ENCODE results near the gene PYCR2.
"Not testable (repeated sequence)": the region's sequence is repeated elsewhere in the genome, so short reads cannot be mapped to it uniquely, and the experiment has no call there.

PYCR2 gene

DNA sequence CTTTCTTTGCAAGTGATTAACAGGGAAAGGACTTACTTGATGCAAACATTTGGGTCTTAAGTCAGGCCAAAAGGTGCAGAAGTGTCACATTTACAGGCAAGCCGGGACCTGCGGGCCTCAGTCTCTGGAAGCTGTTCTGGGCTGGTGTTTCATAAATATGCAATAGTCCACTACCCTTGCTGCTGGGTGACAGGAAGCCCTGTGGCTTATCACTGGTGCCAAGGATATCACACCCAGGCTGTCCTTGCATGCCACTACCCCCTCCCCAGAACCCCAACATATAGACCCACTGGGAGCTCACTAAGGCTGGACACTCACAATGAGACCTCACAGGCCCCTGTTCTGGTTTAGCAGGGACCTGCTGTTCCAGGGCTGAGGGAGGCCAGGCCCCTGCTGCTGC, 20.3 kb upstream of the PYCR2 start:
- FAIRE-seq, result no peak
- DNase-seq (ENCODE audit: extremely low spot score, insufficient read length, low read depth), result no peak

DNA sequence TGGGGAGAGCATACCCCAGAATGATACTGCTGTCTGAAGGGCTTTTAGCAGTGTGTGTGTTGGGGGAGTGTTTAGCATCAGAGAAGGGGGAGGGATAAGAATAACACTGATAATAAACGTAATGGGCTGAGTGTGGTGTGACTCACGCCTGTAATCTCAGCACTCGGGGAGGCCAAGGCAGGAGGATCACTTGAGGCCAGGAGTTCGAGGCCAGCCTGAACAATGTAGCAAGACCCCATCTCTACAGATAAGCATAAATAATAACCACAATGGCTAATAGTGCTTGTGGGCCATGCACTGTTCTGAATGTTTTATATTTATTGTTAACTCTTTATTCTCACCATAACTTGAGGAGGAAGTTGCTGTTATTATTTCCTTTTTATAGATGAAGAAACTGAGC, 19.5 kb upstream of the PYCR2 start:
- DNase-seq (ENCODE audit: extremely low spot score, insufficient read length, low read depth), result no peak
- no peak for FAIRE-seq

DNA sequence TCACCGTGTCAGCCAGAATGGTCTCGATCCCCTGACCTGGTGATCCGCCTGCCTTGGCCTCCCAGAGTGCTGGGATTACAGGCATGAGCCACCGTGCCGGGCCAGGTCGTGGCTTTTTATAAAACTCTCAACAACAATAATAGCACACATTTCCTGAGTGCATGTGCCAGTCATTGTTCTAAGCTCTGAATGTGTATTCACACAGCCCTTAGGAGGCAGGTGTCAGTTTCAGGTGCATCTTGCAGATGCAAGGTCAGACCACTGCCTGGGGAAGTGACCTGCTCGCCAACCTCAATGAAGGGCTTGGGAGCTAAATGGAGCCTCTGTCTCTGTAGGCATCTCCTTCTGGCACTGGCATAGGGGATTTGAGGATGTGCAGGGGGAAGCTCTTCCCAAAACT, 18.5 kb upstream of the PYCR2 start:
- FAIRE-seq (peak; percentile 83), DNase-seq (ENCODE audit: extremely low spot score, insufficient read length, low read depth) (no peak)

DNA sequence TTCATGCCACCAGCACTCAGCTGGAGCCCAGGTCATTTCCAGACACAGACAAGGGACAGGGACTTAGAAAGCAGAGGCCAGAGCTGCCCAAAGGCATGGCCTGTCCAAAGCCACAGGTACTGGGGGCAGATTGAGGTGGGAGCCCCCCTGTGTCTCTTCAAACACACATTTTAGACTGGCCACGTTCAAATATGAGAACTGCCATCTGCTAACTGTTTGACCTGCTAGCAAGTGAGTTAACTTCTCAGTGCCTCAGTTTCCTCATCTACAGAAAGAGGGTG, 17.8 kb upstream of the PYCR2 start:
- DNase-seq (ENCODE audit: extremely low spot score, insufficient read length, low read depth), result no peak
- FAIRE-seq, result no peak

DNA sequence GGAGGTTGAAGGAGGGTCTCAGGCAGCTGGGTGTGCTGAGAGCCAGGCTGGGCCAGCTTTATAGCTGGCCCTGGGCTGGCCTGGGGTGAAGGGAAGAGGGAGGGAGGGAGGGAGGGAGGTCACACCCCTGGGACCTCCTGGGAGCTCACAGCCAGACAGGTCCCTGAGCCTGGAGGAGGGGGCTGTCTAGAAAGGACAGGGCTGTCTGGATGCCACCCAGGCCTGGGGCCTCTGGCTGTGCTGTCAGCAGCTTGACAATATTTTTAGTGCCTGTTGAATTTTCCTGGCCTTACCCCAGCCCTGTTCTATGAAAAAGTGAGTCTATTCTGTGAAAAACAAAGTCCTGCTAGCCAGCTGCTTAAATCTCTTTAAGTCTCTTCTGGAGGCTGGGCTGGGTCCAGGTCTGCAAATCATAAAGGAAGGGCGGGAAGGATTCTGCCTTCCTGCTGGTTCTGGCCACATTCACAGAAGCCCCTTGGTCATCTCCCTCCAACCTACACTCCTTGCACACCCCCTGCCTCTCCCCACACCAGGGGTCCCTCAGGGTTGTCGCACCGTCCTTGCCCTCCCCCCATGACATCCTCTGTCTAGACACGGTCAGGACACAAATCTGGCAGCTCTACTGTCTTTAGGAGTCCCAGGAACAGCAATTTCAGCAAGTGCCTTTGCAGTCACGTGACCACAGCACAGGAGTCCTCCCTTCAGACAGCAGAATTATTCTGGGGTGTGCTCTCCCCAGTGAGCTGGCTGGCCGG, 17.3 kb upstream of the PYCR2 start, which contains the start of gene LEFTY2:
TSS of gene LEFTY2 (minus strand) at position 34 of the 755 bp plus-strand sequence. CDS start 80 bp downstream, outside the sequence.
- FAIRE-seq (no peak), DNase-seq (ENCODE audit: extremely low spot score, insufficient read length, low read depth) (no peak)

DNA sequence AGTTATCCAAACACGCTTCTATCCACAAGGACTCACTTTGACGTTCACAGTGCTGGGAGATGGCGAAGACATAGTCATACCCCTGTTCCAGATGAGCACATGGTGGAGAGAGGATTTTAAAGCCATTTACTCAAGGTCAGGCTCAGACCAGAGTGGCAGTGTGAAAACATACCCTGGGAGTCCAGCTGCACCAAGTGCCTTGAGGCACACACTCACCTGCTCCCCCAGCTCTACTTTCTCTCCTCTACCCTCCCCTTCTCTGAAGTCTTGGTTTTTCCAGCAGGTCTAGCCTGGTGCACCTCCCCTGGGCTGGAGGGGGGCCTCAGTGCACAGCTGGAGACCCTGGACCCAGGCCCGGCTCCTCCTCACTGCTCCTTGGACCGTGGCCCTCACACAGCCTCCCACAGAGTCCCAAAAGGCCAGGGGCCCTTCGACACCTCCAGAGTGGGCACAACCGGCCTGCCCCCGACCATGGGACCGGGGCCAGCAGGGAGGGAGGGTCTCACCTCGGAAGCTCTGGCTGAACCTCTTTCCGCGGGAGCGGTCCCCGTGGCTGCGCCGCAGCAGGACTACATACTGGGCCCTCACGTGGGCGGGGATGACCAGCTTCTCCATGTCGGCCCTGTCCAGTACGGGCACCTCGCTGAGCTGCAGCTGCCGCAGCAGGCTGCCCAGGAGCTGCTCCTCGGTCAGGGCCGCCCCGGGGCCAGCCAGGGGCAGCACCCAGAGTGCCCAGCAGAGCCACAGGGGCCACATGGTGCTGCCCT, 16.5 kb upstream of the PYCR2 start:
- DNase-seq (ENCODE audit: extremely low spot score, insufficient read length, low read depth) (no peak), FAIRE-seq (no peak)

DNA sequence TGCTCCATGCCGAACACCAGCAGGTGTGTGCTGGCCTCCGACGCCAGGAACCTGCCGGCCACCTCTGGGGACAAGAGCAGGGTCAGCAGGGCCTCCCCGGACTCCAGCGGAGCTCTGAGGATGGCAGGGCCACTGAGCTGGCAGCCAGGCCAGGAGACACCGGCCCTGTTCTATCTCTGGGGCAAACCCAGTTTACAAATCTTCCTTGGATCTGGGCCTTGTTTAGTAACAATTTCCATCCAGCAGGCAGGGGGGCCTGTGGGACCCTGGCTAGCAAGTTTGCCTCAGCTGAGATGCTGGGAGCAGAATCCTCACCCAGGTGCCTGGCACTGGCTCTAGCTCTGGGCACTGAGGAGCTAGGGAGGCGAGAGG, 15.9 kb upstream of the PYCR2 start:
- FAIRE-seq; DNase-seq (ENCODE audit: extremely low spot score, insufficient read length, low read depth): not testable (repeated sequence)

DNA sequence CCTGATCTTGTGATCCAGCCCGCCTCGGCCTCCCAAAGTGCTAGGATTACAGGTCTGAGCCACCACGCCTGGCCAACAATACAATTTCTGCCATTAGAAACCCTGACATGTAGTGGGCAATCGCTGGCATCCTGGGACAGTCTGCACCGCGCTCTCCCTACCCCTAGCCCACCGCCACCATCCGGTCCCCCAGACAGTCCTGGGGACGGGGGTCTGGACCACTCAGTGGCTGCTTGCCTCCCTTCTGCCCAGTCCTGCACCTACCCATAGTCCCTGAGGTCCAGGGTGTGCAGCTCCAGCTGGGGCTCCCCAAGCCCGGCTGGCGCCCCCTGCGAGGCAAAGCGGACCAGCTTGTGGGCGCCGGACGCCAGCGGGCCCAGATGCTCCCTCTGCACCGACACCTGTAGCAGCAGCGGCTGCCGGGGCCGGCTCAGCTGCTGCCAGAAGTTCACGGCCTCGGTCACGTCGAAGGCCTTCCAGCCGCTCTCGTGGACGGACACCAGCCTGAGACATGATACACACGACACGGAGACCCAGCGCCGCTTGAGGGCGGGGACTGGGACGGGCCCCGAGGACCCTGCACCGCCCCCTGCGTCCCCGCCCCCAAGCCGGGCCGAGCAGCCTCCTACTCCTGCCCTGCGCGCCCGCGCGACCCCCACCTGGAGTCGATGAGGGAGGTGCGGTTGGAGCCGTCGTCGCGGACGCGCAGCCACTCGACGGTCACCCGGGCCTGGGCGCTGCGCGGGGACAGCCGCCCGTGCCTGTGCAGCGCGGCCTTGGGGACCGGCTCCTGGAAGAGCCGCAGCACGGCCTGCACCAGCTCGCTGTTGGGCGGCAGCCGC, 15.3 kb upstream of the PYCR2 start:
- FAIRE-seq; DNase-seq (ENCODE audit: extremely low spot score, insufficient read length, low read depth): not testable (repeated sequence)

DNA sequence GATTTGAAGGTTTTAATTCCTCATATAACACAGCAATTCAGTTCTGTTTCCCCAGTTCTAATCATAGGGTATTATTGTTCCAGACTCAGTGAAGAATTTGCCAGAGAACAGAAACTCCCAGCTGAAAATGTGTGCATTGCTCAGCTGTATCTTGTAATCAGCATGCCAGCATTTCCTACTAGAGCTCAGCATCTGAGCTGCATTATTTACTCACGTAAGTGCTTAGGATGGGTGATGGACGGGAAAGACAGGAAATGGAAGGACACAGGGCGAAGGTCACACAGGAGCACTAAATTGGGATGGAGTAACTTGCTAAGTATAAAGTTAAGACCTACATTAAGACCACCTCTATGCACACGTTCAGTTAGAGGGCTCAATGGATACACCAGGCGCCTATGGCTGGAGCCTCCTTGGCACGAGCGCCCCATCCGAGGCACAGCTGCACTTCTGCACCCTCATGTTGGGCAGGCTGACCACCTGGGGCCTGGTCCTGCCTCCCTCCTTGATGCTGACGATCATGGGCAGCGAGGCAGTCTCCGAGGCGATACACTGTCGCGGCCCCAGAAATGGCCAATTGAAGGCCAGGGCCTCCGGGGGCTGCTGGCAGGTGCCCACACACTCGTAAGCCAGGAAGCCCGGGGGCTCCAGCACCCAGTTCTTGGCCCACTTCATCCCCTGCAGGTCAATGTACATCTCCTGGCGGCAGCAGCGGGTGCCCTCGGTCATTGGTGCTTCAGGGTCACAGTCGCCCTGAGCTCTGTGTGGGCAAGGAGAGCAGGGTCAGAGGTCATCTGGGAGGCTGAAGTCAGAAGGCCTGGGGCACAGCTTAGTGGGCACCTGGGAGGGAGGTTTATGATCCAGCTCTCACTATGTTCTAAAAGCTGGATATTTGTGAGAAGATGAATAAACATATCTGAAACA, 13.3 kb upstream of the PYCR2 start:
- FAIRE-seq (no peak), DNase-seq (ENCODE audit: extremely low spot score, insufficient read length, low read depth) (no peak)

DNA sequence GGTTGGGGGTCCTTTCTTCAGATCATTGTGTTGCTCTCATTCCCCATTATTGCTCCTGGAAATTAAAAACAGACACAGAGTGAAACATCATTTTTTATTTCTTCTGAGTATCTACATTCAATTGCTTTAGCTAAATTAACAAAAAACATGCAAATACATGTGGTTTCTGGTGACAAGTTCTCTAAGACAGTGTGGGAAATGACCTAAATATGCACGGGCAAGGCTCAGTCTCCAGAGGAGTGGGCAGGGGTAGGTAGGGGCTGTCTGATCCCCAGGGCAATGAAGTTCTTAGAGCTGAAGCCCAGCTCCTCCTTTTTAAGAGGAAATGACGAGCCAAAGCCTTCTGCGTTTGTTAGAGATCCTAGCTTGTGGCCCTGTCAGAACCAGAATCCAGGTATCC, 12.5 kb upstream of the PYCR2 start:
- FAIRE-seq (no peak), DNase-seq (ENCODE audit: extremely low spot score, insufficient read length, low read depth) (no peak)

DNA sequence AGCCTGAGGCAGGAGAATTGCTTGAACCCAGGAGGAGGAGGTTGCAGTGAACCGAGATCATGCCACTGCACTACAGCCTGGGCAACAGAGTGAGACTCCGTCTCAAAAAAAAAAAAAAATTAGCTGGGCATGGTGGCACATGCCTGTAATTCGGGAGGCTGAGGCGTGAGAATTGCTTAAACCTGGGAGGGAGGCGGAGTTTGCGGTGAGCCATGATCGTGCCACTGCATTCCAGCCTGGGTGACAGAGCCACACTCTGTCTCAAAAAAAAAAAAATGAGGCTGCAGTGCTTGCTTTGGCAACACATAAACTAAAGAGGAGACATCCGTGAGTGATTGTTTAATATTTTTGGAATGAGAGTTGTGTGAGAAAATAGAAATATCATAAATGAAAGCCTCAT, 12.0 kb upstream of the PYCR2 start:
- FAIRE-seq; DNase-seq (ENCODE audit: extremely low spot score, insufficient read length, low read depth): not testable (repeated sequence)

DNA sequence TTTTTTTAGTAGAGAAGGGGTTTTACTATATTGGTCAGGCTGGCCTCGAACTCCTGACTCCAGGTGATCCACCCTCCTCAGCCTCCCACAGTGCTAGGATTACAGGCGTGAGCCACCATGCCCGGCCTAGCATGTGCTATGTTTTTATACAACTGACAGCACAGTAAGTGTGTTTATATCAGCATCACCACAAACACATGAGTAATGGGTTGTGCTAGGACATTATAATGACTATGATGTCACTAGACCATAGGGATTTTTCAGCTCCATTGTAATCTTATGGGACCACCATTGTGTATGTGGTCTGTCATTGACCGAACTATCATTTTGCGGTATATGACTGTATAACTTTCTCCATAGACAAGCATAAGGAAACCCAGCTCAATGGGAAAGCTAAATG, 10.7 kb upstream of the PYCR2 start:
- FAIRE-seq (no peak), DNase-seq (ENCODE audit: extremely low spot score, insufficient read length, low read depth) (no peak)

DNA sequence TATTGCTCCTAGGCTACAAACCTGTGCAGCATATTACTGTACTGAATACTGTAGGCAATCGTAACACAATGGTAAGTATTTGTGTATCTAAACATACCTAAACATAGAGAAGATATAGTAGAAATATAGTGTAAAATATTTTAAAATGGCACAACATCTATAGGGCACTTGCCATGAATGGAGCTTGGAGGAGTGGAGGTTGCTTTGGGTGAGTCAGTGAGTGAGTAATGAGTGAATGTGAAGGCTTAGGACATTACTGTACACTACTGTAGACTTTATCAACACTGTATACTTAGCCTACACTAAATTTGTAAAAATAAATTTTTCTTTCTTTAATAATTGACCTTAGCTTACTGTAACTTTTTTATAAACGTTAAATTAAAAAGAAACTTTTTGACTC, 9.0 kb upstream of the PYCR2 start:
- FAIRE-seq, result no peak
- no peak for DNase-seq (ENCODE audit: extremely low spot score, insufficient read length, low read depth)

DNA sequence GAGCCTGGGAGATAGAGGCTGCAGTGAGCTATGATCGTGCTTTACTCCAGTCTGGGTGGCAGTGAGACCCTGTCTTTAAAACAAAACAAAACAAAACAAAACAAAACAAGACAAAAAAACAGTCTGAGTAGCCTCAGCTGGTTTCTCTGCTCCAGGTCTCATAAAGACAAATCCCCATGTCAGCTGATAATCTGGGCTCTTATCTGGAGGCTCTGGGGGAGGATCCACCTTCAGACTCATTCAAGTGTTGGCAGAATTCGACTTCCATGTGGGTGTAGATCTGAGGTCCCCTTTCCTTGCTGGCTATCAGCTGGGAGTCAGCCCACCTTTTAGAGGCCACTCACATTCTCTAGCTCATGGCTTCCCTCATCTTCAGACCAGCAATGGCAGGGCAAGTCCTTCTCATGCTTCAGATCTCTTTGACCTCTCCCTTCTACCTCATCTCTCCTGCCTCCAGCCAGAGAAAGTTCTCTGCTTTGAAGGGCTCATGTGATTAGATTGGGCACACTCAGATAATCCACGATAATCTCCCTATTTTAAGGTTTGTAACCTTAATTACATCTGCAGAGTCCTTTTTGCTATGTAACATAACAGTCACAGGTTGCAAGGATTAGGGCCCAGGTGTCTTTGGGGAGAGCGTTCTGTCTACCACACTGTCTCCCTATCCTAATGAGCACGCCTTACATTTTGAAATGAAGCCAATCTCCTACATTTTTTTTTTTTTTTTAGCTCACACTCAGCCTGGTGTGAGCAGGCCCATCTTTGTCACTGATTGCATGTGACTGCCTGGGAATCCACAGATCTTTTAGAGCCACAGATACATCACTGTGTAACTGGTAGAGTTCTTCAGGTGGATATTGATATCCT, 7.5 kb upstream of the PYCR2 start:
- no peak for DNase-seq (ENCODE audit: extremely low spot score, insufficient read length, low read depth)
- no peak for FAIRE-seq

DNA sequence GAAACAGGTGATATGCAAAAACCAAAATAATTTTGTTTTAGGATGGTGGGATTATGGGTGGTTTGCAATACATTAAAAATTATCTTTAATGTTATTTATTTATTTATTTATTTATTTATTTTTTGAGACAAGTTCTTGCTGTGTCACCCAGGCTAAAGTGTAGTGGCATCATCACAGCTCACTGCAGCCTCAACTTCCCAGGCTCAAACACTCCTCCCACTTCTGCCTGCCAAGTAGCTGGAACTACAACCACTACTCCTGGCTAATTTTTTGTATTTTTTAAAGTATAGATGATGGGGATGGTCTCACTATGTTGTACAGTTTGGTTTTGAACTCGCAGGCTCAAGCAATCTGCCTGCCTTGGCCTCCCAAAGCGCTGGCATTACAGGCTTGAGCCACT, 6.5 kb upstream of the PYCR2 start:
- FAIRE-seq (no peak), DNase-seq (ENCODE audit: extremely low spot score, insufficient read length, low read depth) (no peak)

DNA sequence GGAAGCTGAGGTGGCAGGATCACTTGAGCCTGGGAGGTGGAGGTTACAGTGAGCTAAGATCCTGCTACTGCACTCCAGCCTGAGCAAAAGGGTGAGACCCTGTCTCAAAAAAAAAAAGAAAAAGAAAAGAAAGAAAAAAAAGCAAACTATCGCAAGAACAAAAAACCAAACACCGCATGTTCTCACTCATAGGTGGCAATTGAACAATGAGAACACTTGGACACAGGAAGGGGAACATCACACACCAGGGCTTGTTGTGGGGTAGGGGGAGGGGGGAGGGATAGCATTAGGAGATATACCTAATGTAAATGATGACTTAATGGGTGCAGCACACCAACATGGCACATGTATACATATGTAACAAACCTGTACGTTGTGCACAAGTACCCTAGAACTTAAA, 5.4 kb upstream of the PYCR2 start:
- not testable (repeated sequence) for DNase-seq (ENCODE audit: extremely low spot score, insufficient read length, low read depth); FAIRE-seq

DNA sequence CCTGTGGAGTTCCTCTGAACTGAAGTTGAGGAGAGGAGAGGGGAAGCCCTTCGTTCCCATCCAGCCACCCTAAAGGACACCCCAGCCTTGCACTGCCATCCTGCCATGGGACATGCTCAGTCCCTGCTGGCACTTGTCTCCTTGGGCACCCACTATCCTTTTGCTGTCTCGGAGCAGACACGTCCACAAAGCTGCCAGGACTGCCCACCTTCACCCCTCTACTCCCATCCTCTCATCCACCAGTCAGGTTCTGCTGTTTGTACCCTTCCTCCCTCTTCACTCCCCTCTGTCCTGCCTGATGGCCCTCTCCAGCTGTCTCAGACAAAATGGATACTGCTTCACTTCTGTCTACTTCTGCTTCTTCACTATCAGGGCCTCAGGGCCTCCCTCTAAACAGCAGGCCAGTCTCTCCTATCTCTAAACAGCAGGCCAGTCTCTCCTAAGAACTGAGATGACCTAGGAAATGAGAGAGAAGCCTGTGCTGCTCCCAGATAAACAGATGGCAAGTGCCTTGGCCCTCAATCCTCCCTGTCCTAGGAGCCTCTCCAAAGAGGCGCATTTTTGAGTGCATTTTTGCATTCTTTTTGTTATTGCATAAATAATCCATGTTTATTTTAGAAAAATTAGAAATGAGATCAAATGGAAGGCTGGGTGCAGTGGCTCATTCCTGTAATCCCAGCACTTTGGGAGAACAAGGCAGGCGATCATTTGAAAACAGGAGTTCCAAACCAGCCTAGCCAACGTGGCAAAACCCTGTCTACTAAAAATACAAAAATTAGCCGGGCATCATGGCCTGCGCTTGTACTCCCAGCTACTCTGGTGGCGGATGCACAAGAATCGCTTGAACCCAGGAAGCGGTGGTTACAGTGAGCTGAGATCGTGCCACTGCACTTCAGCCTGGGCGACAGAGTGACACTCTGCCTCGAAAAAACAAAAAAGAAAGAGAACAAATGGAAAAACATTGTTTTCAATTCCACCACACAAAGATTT, 4.4 kb upstream of the PYCR2 start:
- FAIRE-seq, result no peak
- no peak for DNase-seq (ENCODE audit: extremely low spot score, insufficient read length, low read depth)

All from GM18507 (cell line).